HS-5 (cell line): ENCODE results near the gene FOXA3.
A peak's percentile ranks its signal among the peaks of the same experiment; 100 is the strongest.

Experiments used
- DNase-seq: peaks from one replicate; pipeline ENCODE4 v3.0.0-alpha.2; 2012; ENCODE audit warnings: low read depth

The FOXA3 gene

GRCh38 chr19:45874620-45874966 lies 10.5 kb downstream of the FOXA3 start:
- no peak for DNase-seq

DNA sequence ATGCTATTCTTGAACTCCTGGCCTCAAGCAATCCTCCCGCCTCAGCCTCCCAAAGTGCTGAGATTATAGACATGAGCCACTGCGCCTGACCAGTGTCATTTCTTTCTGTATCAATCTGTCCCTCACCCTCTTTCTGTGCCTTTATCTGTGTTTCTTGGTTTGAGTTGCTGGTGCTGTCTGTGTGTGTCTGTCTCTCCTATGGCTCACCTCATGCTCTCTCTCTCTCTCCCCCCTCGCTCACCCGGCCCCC lies 12.0 kb downstream of the FOXA3 start:
- no peak for DNase-seq

DNA sequence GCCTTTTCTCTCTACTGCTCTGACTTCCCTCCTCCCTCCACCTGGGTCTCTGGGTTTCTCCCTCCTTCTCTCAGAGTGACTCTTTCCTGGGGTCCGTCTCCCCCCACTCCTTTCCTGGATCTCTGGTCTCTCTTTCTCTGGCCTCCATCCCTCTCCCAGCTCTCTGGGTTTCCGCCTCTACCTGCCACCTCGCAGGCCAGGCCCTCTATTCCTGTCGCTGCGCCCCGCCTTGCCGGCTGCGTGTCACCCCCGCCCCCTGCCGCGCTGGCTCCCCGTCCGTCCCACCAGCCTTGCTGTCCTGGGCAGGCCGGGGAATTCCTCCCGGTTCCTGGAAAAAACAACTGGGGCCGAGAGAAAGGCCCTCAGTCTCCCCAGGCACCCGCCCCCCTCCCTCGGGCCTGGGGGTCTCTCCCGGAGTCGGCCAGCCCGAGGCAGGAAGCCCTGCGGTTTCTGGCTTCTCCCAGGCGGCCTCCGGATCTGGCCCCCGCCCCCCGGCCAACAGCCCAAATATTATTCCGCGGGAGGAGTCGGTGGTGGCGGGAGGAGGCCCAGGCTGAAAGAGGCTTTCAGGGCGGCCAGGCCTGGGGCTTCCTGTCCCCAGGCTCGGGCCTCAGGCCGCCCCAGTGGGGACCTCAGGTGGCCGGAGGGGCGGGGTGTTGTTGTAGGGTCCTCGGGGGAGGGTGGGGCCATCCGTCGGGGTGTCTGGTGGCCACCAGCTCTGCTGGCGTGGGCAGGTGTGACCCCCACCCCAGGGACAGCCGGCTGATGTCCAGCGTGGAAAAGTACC lies 12.5 kb downstream of the FOXA3 start:
- no peak for DNase-seq

DNA sequence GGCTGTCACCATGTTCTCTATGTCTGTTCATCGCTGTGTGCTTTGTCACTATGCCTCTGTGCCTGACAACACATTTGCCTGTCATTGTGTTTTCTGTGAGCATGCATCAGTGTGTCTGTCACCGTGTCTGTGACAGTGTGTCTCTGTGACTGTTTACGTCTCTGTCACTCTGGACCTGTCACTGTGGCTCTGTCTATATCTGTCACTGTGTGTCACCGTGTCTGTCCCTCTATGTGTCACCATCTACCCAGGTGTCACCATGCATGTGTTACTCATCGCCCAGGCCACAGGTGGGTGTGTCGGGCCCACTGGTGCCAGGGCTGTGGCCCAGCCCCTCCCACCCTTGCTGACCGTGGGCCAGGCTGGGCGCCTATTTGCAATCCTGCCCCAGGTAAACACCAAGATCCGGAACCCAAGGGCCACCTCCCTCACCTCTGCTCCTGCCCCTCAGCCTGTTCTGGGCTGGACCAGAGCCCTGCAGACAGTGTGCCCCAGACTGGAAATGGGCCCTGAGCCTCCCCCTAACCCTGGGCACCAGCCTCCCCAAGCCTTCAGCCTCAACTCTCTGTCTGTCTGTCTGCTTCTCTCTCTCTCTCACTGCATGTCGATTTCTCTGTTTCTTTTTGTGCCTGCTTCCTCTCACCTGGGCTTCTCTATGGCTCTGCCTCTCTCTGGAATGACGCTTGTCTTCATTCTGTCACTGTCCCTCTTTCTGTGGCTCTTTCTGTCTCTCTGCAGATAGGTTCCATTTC lies 14.1 kb downstream of the FOXA3 start:
- DNase-seq, result no peak

DNA sequence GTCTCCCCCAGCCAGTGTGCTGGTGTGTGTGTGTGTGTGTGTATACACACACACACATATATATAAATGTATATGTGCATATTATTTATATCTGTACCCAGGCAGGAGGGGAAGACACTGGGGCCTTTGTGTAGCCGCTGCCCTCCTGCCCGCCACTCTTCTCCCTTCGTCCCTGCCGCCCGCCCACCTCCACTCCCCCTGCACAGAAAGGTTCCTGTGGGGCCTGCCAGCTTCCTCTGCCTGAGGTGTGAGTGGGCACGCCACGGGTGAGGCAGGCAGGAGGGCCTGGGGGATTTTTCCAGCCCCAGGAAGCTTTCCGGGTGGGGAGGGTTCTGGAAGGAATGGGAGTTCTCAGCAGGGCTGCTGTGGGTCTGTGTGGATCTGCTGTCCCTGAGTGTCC lies 14.9 kb downstream of the FOXA3 start:
- DNase-seq, result no peak

GRCh38 chr19:45879971-45880370 lies 15.8 kb downstream of the FOXA3 start:
- no peak for DNase-seq

DNA sequence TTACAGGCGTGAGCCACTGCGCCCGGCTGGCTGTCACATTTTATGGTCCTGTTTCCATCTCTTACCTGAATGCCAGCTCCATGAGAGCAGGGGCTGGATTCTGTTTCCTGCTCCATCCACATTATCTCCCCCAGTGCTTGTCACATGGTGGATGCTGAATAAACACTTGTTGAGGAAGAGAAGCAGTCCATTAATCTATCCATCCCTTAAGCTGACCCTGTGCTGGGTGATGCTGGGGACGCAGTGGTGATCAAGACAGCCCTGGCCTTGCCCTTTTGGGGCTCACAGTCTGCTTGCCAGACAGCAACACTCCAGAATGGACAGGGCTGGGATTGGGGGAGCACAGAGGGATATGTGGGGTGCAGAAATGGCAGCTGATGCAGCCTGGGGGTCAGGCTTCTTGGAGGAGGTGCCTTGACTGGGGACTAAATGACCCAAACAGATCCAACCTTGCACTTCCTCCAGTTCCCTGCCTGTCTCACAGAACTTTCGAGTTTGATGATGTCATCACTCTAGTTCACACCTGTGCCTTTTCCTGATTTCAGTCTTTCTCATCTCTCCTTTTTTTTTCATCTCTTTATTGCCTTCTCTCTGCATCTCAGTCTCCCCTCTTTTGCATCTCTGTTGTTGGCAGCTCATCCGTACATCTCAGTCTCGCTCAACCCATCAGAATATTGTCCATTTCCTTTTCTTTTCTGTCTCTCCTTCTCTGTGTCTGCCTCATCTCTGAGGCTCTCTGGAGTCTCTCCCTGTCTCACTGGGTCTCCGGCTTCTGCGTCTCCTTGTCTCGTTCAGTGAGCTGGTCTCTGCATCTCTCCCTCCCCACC lies 17.2 kb downstream of the FOXA3 start:
- no peak for DNase-seq

DNA sequence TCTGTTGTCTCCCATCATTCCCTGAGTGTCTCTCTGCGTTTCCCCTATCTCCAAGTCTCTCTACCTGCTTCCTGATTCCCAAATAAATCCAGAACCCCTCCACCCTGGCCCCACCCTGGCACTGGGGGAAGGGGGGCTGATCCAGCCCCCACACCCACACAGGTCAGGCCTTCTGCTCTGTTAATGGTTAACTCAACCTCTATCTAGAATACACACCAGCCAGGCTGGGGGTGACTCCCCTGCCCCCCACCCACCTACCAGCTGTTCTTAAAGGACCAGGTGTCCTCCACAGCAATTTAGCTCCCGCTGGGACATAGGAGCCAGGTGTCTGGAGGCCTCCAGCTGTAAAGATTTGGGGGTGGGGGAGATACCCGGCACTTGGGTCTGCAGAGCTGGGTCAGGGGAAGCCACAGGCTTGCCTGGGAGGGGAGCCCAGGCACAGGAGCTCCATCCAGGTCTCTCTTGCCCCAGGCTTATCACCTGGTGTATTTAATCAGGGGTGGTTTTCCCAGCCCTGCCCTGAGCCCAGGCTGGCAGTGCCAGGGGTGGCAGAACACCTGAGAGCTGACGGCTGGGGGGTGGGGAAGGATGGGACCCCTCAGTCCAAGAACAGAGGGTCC lies 17.9 kb downstream of the FOXA3 start:
- DNase-seq, result no peak

DNA sequence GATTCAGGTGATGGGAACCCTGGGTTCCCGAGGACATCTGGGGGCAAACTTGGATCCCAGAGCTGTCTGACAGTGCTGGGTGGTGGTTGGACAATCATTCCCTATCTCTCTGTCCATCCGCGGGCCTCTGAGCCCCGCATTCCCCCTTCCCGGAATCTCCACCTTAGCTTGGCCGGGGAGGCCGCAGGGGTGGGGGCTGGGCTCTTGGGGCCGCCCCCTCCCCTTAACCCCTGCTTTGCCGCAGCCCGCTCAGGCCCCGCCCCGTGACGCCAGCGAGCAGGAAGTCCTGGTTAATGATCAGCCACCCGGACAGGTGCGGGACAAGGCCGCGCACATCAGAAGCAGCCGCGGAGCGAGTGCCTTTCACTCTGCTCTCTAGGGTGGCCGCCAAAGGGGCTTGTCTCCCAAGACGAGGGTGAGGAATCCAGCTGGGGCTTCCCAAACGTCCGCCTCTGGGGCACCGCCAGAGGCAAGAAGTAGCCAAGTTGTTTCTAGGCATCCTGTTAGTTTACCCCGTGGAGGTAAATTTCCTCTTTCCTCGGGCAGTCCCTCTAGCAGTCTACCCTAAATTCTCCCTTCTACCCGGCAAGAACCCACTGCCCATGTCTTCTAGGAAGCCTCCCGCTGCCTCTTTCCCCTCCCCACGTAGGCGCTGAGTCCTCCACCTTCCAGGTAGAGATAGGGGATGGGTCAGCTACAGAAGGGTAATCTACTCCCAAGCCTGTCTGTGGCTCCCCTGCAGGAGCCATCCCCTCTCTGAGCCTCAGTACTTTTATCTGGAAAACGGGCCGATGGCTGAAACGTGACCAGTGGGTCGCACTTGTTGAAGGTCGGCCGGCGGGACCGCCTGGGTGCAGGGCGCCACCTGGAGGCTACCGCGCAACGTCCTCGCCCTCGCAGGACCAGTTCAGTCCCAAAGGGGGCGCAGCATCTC lies 18.8 kb downstream of the FOXA3 start:
- DNase-seq, result no peak

- no peak for DNase-seq
Observed at GRCh38 chr19:45883586-45883880, 19.4 kb downstream of the FOXA3 start.

GRCh38 chr19:45883881-45884681 lies 20.0 kb downstream of the FOXA3 start:
- DNase-seq, result no peak

- no peak for DNase-seq
Observed at GRCh38 chr19:45884682-45885555, 20.8 kb downstream of the FOXA3 start.

DNA sequence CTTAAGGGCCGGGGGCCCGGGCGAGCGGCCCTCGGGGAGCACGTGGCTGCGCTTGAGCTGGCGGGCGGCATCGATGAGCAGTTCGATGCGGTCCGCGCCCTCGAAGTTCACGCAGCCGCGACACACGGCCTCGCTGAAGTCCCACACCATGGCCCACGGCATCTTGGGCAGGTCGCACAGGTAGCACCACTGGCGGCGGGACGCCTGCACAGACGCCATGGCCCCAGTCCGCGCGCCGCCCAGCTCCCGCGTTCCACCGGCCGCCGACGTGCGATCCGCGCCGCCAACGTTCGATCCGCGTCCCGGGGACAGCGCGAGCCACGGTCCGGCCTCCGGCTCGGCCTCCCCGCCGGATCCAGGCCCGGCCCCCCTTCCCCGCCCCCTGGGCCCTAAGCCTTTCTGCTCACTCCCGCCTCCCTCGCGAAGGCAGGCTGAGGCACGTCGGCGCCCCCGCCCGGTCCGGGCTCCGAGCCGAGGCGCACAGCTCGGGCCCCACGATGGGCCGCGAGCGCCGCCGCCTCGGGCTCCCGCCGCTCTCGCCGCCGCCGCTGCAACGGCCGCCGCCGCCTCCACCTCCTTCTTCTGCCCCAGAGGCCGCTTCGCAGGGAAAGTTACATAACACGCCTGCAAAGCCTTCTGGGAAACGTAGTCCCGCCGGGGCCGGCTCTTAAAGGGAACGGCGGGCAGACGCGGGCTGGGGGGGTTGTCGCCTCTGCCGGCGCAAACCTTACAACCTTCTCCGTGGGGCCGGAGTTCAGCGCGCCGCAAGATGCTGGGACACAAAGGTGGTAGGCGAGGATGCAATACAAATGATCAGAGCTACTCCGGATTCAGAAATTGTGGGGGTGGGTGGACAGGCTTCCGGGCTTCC lies 21.7 kb downstream of the FOXA3 start, which contains the start of gene IRF2BP1:
IRF2BP1 (minus strand) TSS at position 586 of the 871 bp plus-strand sequence; CDS start at position 219, 367 bp downstream.
- peak; percentile 64 for DNase-seq

DNA sequence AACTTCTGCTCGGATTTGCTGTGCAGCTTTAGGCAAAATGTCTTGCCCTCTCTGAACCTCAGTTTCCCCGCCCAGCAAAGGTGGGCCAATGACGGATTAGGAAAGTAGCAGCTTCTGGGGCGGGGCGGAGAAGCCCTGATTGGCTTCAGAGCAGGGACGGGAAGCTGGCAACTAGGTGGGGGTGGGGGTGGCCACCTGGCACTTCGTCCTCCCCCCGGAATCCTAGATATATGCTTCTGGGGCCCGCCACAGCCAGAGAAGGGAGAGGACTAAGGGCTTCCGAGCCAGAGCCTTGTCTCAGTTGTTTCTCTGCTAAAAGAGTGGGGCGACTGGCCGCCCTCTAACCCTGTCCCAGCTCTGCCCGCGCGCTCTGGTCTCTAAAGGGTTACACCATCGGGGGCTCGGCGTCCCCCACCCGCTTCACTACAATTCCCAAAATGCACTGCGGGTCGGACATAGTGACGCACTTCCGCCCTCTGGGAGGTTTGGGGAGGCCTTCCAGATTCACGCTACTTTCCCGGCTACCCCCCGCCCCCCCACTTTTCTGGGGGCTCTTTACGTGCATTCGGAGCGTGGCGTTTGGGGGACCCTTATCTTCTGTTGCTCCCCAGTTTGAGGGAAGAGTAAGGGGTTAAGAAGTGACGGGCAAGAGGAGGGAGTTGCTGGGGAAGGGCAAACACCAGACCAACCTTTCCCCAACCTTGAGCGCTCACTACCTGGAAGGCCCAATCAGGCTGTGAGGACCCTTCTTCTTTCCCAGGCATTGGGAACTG lies 22.5 kb downstream of the FOXA3 start:
- DNase-seq, result peak; percentile 77

GRCh38 chr19:45887200-45887710 lies 23.1 kb downstream of the FOXA3 start:
- DNase-seq, result no peak

- DNase-seq, result no peak
Observed at GRCh38 chr19:45889210-45889885, 25.2 kb downstream of the FOXA3 start.

DNA sequence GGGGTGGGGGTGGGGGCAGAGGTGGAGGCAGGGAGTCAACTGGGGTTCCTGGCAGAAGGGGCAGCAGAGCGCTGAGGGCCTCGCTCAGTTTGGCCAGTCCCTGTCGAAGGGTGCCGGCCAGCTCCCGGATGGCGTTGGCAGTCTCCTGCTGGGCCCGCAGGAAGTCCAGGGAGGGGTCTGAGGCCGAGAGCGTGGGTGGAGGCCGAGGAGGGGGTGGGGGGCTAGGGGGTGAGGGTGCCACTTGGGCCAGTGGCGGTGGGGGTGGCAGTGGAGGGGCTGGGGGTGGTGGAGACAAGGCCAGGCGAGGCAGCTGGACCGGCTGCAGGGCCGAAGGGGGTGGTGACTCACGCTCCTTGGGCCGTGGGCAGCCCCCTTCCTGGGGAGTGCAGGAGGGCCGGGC lies 26.8 kb downstream of the FOXA3 start:
- DNase-seq, result no peak
